Left kidney (tissue), 8 donors: ENCODE results near the gene ZNF514. TPM values are rescaled to one million over a fixed set of nuclear protein-coding genes. Genes with fewer than 3 reads are reported as not detected.
"Not testable (repeated sequence)": the region's sequence is repeated elsewhere in the genome, so short reads cannot be mapped to it uniquely, and the experiment has no call there.

ENCODE experiments used
- DNase-seq: peaks from one replicate; pipeline ENCODE4 v3.0.0-alpha.2; 2013
- long read RNA-seq, 8 donors: transcript quantifications; one replicate each; lab custom pipeline, GENCODE V29; 2026
- polyA plus RNA-seq: library from polyadenylated mRNA; unstranded; fragments of 120-200 nt; gene quantifications from one replicate; pipeline ENCODE4 v1.2.1, GENCODE V29; 2013; ENCODE audit not compliant: insufficient read length

The ZNF514 gene
- 33.3 TPM for polyA plus RNA-seq
- long read RNA-seq, donor 1, full-length matches to known transcripts = 4 of 4 reads
- long read RNA-seq, donor 1, partial matches to known transcripts = 0 of 4 reads
- long read RNA-seq, donor 1, other reads (novel, unspliced or antisense) = 0 of 4 reads
- long read RNA-seq, donor 2, full-length matches to known transcripts = 3 of 3 reads
- long read RNA-seq, donor 2, partial matches to known transcripts = 0 of 3 reads
- long read RNA-seq, donor 2, other reads (novel, unspliced or antisense) = 0 of 3 reads
- long read RNA-seq, donor 3, partial matches to known transcripts = 7 of 8 reads
- long read RNA-seq, donor 3, other reads (novel, unspliced or antisense) = 0 of 8 reads
- long read RNA-seq, donor 4 = 0 reads
- long read RNA-seq, donor 5, full-length matches to known transcripts = 2 of 2 reads
- long read RNA-seq, donor 5, partial matches to known transcripts = 0 of 2 reads
- long read RNA-seq, donor 5, other reads (novel, unspliced or antisense) = 0 of 2 reads
- long read RNA-seq, donor 6, partial matches to known transcripts = 0 of 1 reads
- long read RNA-seq, donor 6, other reads (novel, unspliced or antisense) = 0 of 1 reads
- long read RNA-seq, donor 7, full-length matches to known transcripts = 4 of 4 reads
- long read RNA-seq, donor 7, partial matches to known transcripts = 0 of 4 reads
- long read RNA-seq, donor 7, other reads (novel, unspliced or antisense) = 0 of 4 reads
- long read RNA-seq, donor 8 = 0 reads

DNA sequence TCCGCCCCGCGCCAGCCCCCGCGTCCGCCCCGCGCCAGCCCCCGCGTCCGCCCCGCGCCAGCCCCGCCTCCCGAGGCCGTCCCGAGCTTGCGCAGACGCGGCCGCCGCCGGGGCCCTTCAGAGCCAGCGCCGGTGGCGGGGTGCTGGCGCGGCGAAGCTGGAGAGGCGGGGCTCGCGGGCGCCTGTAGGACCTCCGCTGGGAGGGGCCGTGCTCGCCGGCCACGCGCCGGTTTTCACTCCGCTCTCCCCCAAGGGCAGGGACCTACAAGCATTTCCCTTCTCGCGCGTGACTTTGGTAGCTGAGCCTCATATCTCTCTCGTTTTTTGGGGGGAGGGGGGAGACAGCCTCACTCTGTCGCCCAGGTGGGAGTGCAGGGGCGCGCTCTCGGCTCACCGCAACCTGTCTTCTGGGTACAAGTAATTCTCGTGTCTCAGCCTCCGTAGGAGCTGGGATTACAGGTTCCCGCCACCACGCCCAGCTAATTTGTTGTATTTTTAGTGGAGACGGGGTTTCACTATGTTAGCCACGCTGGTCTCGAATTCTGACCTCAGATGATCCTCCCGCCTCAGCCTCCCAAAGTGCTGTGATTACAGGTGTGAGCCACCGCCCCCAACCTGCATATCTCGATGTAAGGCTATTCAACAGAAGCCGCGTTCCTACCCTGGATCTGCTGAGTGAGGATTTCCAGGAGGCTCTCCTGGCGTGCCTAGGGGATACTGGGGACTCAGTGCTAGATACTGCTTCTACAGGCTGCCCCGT is at the start of gene ZNF514:
ZNF514 (minus strand) TSS at position 159 of the 760 bp plus-strand sequence. CDS start 6,595 bp downstream, outside the sequence.
- peak; percentile 69 for DNase-seq

- no peak for DNase-seq
These were observed 48.5 kb upstream of the ZNF514 start for GRCh38 chr2:95208106-95208505.

- DNase-seq = peak; percentile 91
These were observed 47.7 kb upstream of the ZNF514 start, which contains the start of gene ZNF892 for GRCh38 chr2:95207111-95207961. Gene ZNF892, plus strand, starts transcription at chr2:95207521. Its CDS starts 295 bp downstream, at chr2:95207816.

GRCh38 chr2:95206096-95206495 is 46.4 kb upstream of the ZNF514 start:
- DNase-seq = no peak

DNA sequence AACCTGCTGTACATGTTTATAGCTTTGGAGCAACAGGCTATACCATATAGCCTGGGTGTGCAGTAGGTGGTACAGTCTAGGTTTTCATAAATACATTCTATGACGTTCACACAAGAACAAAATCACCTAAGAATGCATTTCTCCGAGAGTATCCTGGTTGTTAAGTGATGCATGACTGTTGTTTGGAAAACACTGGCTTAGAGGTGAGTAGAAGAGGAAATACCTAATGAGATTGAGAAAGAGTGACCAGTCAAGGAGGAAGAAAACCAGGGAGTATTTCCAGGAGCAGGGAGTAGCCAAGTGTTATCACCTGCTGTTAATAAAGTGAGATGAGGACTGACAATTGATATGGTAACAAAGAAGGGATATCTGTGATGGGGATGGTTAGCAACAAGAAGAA is 44.7 kb upstream of the ZNF514 start:
- DNase-seq = no peak

DNA sequence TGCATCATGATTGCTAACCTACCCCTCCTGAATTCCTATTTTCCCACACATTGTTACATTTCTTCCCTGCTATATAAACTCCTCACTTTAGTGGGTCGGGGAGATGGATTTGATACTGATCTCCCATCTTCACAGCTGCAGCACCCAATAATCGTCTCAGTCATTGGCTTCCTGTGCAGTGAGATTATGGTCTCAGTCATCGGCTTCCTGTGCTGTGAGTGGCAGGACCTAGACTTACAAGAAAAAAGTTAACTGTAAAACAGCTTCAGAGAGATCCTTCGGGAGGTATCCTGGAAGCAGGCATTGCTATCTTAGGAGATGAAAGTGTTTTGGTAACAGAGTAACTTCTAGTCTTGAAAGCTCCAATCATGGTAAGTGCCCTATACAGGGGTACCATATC is 44.3 kb upstream of the ZNF514 start:
- no peak for DNase-seq

DNA sequence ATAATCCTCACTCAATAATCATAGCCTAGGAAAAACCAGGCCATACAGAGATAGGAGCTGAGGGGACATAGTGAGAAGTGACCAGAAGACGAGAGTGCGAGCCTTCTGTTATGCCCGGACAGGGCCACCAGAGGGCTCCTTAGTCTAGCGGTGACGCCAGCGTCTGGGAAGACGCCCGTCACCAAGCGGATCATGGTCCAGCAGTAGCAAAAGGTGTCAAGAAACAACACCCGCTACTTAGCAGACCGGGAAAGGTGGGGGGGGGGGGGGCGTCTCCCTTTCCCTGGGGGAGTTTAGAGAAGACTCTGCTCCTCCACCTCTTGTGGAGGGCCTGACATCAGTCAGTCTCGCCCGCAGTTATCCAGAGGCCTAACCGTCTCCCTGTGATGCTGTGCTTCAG is 33.3 kb upstream of the ZNF514 start:
- not testable (repeated sequence) for DNase-seq

DNA sequence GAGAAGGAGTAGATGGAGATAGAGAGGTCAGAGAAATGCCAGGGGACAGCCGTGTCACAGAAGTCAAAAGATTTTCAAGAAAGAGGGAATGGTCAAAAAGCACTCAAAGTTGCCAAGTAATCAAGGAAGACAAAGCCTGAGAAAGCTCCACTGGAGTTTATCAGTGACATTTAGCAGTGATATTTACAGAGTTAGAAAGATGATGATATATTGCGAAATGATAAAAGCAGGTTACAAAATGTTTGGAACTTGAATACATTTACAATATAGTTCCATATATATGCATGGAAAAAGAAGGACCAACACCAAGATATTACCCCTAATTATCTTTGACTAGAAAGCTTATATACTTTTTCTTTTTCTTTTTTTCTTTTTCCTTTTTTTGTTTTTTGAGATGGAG is 26.3 kb upstream of the ZNF514 start:
- no peak for DNase-seq

DNA sequence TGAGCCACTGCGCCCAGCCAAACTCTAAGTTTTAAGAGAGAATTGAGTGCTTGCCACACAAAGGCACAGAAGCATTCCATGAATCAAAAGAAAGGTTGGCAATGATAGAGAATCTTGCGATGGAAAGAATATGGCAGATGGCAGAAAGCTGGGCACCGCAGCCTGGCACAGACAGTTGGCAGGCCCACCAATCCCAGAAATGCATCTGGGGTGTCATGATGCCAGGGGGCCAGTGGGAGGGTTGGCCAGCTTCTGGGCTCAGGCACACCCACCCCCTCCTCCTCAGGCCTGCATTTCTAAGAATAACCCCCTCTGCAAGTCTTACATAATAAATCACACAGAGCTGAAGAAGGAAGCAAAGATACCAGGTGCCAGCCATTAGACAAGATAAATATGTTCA is 25.5 kb upstream of the ZNF514 start:
- DNase-seq = no peak

DNA sequence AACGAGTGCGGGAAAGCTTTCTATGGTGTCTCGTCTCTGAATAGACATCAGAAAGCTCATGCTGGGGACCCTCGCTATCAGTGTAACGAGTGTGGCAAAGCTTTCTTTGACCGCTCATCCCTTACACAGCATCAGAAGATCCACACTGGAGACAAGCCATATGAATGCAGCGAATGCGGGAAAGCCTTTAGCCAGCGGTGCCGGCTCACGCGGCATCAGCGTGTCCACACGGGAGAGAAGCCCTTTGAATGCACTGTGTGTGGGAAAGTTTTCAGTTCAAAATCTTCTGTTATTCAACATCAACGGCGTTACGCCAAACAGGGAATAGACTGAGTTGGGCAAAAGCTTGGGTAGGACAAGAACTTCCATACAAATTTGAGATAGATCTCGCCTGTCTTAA is 22.1 kb upstream of the ZNF514 start:
- no peak for DNase-seq

DNA sequence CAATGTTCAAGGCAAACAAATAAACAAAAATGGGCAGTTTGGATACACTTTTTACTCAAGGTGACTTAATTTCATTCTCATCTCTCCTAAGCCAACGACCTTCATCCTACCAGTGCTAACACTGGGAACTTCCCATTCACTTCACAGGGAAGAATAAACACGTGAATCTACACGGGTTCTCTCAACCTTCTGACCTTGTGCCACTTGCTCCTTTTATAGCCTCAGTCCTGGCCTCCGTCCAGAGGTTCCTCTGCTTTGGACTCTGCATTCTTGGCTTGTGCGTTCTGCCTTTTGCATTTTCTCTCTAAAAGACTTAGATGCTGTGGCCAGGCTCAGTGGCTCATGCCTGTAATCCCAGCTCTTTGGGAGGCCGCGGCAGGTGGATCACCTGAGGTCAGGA is 19.8 kb upstream of the ZNF514 start:
- DNase-seq = no peak

- no peak for DNase-seq
These were observed 14.4 kb upstream of the ZNF514 start for GRCh38 chr2:95174031-95174542.

- DNase-seq = no peak
These were observed 12.3 kb upstream of the ZNF514 start for GRCh38 chr2:95171902-95172301.

GRCh38 chr2:95166065-95166763 is 6.6 kb upstream of the ZNF514 start:
- DNase-seq = no peak

DNA sequence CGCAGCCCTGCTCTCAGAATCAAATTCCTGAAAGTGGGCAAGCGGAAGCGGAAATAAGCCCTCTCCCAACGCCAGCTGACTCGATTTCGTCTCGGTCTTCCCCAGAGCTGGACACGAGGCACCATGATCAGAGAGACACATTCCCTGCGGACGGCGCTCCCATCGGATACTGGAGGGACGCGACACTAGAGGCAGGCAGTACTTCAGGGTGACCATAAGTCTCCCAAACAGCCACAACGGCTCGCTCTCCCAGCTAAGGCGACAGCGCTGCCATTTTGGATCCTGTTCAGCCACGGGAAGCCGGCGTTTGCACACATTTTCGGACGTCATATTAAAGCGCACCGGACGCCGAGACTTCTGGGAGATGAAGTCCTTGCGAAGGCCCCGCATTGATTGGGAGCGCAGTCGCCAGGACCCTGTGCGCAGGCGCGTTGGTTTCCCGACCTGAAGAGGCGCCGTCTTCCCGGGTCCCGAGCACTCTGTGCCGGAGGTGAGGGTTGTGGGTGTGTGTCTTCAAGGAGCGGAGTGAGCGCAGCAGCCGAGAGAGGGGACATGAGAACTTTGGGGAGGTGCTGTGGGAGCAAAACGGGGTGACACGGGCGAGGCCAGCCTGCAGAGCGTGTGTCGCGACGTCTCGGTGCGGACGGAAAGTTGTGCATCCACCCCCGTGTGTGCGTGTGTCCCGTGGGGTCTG is 5.9 kb upstream of the ZNF514 start, which contains the start of gene ZNF2:
ZNF2 (plus strand) TSS at position 439 of the 694 bp plus-strand sequence. CDS start 10,418 bp downstream, outside the sequence.
- peak; percentile 99 for DNase-seq

- no peak for DNase-seq
These were observed 5.4 kb upstream of the ZNF514 start for GRCh38 chr2:95165030-95165370.

GRCh38 chr2:95158891-95159619 is 593 bp downstream of the ZNF514 start:
- peak; percentile 25 for DNase-seq

DNA sequence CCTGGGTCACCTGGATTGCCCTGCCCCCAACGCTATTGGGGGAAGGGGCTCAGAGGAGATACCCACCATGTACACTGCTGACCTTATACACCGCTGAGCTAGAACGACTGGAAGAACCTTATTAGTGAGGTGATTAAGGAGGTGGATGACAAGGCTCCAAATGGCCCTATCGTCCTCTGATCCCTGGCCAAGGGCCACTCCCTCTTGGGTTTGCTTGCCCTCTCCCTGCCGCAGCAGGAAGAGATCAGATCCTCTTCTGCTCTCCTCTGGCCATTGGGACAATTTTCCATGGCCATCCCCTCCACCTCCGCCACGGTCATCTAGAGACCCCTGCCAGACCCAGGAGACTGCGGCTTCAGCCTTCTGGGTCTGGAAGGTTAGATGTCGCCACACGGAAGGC is 1.2 kb downstream of the ZNF514 start:
- no peak for DNase-seq

DNA sequence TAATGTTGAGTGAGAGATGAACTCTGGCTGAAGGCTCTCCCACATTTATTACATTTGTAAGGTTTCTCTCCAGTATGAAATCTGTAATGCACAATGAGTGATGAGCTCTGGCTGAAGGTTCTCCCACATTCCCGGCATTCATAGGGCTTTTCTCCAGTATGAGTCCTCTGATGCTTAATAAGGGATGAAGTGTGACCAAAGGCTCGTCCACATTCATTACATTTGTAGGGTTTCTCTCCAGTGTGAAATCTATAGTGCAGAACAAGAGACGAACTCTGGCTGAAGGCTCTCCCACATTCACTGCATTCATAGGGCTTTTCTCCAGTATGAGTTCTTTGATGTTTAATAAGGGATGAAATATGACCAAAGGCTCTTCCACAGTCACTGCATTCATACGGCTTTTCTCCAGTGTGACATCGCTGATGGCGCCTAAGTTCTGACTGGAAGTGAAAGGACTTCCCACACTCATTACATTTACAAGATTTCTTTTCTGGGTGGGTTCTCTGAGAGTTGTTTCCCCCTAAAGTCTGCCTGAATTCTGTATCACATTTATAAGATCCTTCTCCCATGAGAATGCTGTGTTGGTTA is 10.2 kb downstream of the ZNF514 start:
- no peak for DNase-seq
